Panc1 (cell line): Measurements from ENCODE around the gene CDKN1C. TPM values are rescaled to one million over a fixed set of nuclear protein-coding genes. Genes with fewer than 3 reads are reported as not detected.

Experiments used
- ATAC-seq: fragments of 200-7000 bp; cut with Tn5 transposase; 2 replicates; pipeline ENCODE4 v1.9.1; 2020; ENCODE audit warnings: mild to moderate bottlenecking, moderate library complexity
- BruUV-seq: library from RNA; stranded (reverse); fragments of 400-500 nt; replicated peaks from 2 replicates; lab custom pipeline; 2021; lab: Mats Ljungman, UMichigan
- CTCF ChIA-PET: fragments of 300-600 bp; sonication (Branson Sonifier 250); formaldehyde crosslinking; loops from one replicate; lab custom pipeline; 2022; ENCODE audit warnings: antibody characterized with exemption; lab: Charles Lee
- POLR2A ChIA-PET: fragments of 300-600 bp; sonication (Branson Sonifier 250); formaldehyde crosslinking; loops from one replicate; lab custom pipeline; 2022; ENCODE audit warnings: antibody characterized with exemption; lab: Charles Lee
- DNase-seq: peaks from one replicate; pipeline ENCODE4 v3.0.0-alpha.2; 2010; ENCODE audit warnings: low read depth, low spot score
- H3K27ac ChIP-seq: 2 replicates; pipeline ENCODE4 v1.5.1; 2011; ENCODE audit warnings: mild to moderate bottlenecking, low read length, inconsistent platforms
- H3K27me3 ChIP-seq: fragments of 200-500 bp; sonication (Bioruptor generic); 2 replicates; pipeline ENCODE4 v1.6.0; 2014; ENCODE audit warnings: low read length, inconsistent platforms; ENCODE audit not compliant: control insufficient read depth, insufficient read depth
- H3K36me3 ChIP-seq: fragments of 200-500 bp; sonication (Bioruptor generic); 2 replicates; pipeline ENCODE4 v1.5.1; 2014; ENCODE audit warnings: inconsistent platforms, mild to moderate bottlenecking, low read length, moderate library complexity; ENCODE audit not compliant: control insufficient read depth, insufficient read depth
- H3K4me1 ChIP-seq: 2 replicates; pipeline ENCODE4 v1.5.1; 2011; ENCODE audit warnings: inconsistent platforms, mild to moderate bottlenecking, low read length, moderate library complexity; ENCODE audit not compliant: control insufficient read depth, insufficient read depth
- H3K4me3 ChIP-seq, 2 experiments: 2 replicates each; pipeline ENCODE4 v1.5.1; 2011 to 2012; ENCODE audit warnings: low read depth in 2 of 2, low read length in 2 of 2, mild to moderate bottlenecking in 2 of 2, inconsistent platforms in 1 of 2, moderate library complexity in 1 of 2
- H3K9me3 ChIP-seq: fragments of 200-500 bp; sonication (Bioruptor generic); 2 replicates; pipeline ENCODE4 v1.5.1; 2014; ENCODE audit warnings: low read depth, mild to moderate bottlenecking, inconsistent platforms, low read length, moderate library complexity; ENCODE audit not compliant: control insufficient read depth, insufficient read depth
- POLR2AphosphoS5 ChIP-seq: IDR thresholded peaks from 2 replicates; pipeline ENCODE4 v1.6.1; 2012; ENCODE audit warnings: mild to moderate bottlenecking, low read depth, low read length, moderate library complexity
- SIN3A ChIP-seq: IDR thresholded peaks from 2 replicates; pipeline ENCODE4 v1.6.1; 2012; ENCODE audit warnings: low read depth, mild to moderate bottlenecking, low read length, moderate library complexity, borderline replicate concordance; ENCODE audit not compliant: insufficient read depth
- TCF7L2 ChIP-seq: IDR thresholded peaks from 2 replicates; pipeline ENCODE4 v1.6.1; 2011; ENCODE audit warnings: mild to moderate bottlenecking, low read depth, low read length, inconsistent platforms
- in situ Hi-C: cut with HindIII; loops from 2 replicates; pipeline ENCODE4 v1.10.0; 2016; ENCODE audit warnings: low sequenced_read_pairs, low pct_unique_long_range_greater_than_20kb
- intact Hi-C: fragments of 100-400 bp; cut with micrococcal nuclease; formaldehyde crosslinking; loops from one replicate; pipeline ENCODE4 v1.10.0; 2022; ENCODE audit not compliant: unreplicated experiment
- total RNA-seq: library from RNA; stranded (reverse); gene quantifications from one replicate; pipeline ENCODE4 v1.2.1, GENCODE V29; 2021; ENCODE audit not compliant: unreplicated experiment
- TF ChIP-seq, protein P1 (sequence below), 2 experiments: IDR thresholded peaks; 2 replicates each; pipeline ENCODE4 v1.6.1; 2011 to 2012; ENCODE audit warnings: low read depth in 2 of 2, control low read depth in 1 of 2, low read length in 1 of 2, mild to moderate bottlenecking in 1 of 2, moderate library complexity in 1 of 2; ENCODE audit not compliant: insufficient read depth in 1 of 2
- TF ChIP-seq, protein P2 (sequence below): fragments of 450-650 bp; IDR thresholded peaks from 2 replicates; pipeline ENCODE4 v1.5.1; 2017; ENCODE audit warnings: mild to moderate bottlenecking

CDKN1C gene
- total RNA-seq, 1 experiment from 2014 or later = 4.6 TPM

DNA sequence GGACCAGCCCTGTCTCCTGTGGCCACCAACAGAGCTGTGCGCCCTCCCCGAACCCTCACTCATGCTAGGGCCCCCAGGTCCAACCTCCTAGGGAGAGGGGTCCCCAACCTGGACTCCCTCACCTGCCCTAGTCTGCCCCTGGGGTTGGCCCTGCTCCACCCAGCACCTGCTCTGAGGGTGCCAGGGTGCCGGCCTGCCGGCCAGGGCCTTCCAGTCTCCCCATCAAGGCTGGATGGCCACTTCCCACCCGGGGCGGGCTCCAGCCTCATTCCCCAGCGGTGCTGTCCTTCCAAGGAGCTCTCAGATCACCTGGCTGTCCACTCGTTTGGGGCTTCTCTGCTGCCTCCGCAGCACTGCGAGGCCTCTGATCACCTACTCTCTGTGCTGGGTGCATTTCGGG, 39.1 kb downstream of the CDKN1C start:
- intact Hi-C loops = no loop called here
- no peak for ATAC-seq
- Histone ChIP-seq H3K4me3 (no peak overlapping the region), H3K4me1 (no peaks in the 10 kb centered on the region; the same call in 1 of the 2 replicates), H3K27ac (no peak overlapping the region), H3K9me3 (no peaks in the 10 kb centered on the region), H3K36me3 (no peaks in the 10 kb centered on the region), H3K27me3 (no peaks in the 10 kb centered on the region)
- BruUV-seq = no TSS peak
- no peak for TF ChIP-seq SIN3A
- TF ChIP-seq, protein P1, sequence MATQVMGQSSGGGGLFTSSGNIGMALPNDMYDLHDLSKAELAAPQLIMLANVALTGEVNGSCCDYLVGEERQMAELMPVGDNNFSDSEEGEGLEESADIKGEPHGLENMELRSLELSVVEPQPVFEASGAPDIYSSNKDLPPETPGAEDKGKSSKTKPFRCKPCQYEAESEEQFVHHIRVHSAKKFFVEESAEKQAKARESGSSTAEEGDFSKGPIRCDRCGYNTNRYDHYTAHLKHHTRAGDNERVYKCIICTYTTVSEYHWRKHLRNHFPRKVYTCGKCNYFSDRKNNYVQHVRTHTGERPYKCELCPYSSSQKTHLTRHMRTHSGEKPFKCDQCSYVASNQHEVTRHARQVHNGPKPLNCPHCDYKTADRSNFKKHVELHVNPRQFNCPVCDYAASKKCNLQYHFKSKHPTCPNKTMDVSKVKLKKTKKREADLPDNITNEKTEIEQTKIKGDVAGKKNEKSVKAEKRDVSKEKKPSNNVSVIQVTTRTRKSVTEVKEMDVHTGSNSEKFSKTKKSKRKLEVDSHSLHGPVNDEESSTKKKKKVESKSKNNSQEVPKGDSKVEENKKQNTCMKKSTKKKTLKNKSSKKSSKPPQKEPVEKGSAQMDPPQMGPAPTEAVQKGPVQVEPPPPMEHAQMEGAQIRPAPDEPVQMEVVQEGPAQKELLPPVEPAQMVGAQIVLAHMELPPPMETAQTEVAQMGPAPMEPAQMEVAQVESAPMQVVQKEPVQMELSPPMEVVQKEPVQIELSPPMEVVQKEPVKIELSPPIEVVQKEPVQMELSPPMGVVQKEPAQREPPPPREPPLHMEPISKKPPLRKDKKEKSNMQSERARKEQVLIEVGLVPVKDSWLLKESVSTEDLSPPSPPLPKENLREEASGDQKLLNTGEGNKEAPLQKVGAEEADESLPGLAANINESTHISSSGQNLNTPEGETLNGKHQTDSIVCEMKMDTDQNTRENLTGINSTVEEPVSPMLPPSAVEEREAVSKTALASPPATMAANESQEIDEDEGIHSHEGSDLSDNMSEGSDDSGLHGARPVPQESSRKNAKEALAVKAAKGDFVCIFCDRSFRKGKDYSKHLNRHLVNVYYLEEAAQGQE (IDR thresholded peaks at IDR 0.05; ENCODE audit: insufficient read depth in 1 of 2, low read depth in 2 of 2, low read length in 1 of 2) = no peak
- in situ Hi-C loops = no loop called here
- no peak for DNase-seq
- POLR2A ChIA-PET = no interaction called here
- CTCF ChIA-PET = no interaction called here

DNA sequence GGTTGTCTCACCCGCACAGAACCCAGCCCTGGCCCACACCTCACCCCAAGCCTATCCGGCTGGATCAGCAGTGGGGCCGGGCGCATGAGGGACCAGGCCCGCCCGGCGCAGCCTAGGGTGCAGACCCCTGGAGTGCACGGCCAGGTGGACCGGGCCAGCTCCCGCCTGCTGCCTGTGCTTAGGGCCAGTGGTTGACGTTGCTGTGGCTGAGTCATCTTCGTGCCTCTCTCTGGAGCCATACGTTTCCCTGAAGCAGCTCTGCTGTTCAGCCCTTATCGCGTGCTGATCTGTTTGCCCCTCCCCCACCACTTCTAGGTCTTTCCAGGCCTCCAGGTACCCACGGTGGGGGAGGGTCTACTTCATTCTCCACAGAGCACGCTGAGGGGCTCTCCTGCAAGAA, 39.5 kb downstream of the CDKN1C start:
- no peak for TF ChIP-seq TCF7L2
- TF ChIP-seq, protein P2, sequence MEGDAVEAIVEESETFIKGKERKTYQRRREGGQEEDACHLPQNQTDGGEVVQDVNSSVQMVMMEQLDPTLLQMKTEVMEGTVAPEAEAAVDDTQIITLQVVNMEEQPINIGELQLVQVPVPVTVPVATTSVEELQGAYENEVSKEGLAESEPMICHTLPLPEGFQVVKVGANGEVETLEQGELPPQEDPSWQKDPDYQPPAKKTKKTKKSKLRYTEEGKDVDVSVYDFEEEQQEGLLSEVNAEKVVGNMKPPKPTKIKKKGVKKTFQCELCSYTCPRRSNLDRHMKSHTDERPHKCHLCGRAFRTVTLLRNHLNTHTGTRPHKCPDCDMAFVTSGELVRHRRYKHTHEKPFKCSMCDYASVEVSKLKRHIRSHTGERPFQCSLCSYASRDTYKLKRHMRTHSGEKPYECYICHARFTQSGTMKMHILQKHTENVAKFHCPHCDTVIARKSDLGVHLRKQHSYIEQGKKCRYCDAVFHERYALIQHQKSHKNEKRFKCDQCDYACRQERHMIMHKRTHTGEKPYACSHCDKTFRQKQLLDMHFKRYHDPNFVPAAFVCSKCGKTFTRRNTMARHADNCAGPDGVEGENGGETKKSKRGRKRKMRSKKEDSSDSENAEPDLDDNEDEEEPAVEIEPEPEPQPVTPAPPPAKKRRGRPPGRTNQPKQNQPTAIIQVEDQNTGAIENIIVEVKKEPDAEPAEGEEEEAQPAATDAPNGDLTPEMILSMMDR = no peak
- no peak for TF ChIP-seq SIN3A
- no peak for TF ChIP-seq POLR2AphosphoS5
- TF ChIP-seq, protein P1 (IDR thresholded peaks at IDR 0.05; ENCODE audit: insufficient read depth in 1 of 2, low read depth in 2 of 2, low read length in 1 of 2) = no peak
- Histone ChIP-seq H3K27me3 (no peaks in the 10 kb centered on the region), H3K4me3 (no peak overlapping the region), H3K4me1 (no peaks in the 10 kb centered on the region; the same call in 1 of the 2 replicates), H3K9me3 (no peaks in the 10 kb centered on the region), H3K36me3 (no peaks in the 10 kb centered on the region), H3K27ac (no peak overlapping the region)
- ChIA-PET CTCF (no interaction called here), POLR2A (no interaction called here)
- DNase-seq (no peak), ATAC-seq (no peak)
- no TSS peak for BruUV-seq
- intact Hi-C loops (no loop called here), in situ Hi-C loops (no loop called here)
